GM23338 (cell line): ENCODE results near the gene KIF20B.

ENCODE experiments used
- CREB1 ChIP-seq: fragments of 250-450 bp; sonication (Bioruptor Pico); IDR thresholded peaks from 2 replicates; pipeline ENCODE4 v1.5.0; 2020; ENCODE audit warnings: low read depth, mild to moderate bottlenecking, moderate library complexity
- JUNB ChIP-seq: IDR thresholded peaks from one replicate; pipeline ENCODE4 v1.6.1; 2016; ENCODE audit warnings: antibody characterized with exemption; ENCODE audit not compliant: unreplicated experiment
- POLR2AphosphoS5 ChIP-seq: IDR thresholded peaks from 2 replicates; pipeline ENCODE4 v1.6.1; 2016; ENCODE audit warnings: antibody characterized with exemption, low read depth
- ZNF331 ChIP-seq: fragments of 250-450 bp; sonication (Bioruptor Pico); IDR thresholded peaks from 2 replicates; pipeline ENCODE4 v1.5.0; 2020; ENCODE audit warnings: low read depth, mild to moderate bottlenecking, moderate library complexity
- TF ChIP-seq, protein P1 (sequence below), 2 experiments: fragments of 200-600 bp in 1 of 2; sonication (generic) in 1 of 2; conservative IDR thresholded peaks; 2 replicates each; pipeline versions ENCODE4 v1.5.1 to v1.6.1; 2016 to 2017; ENCODE audit warnings: antibody characterized with exemption in 2 of 2, low read depth in 2 of 2, mild to moderate bottlenecking in 2 of 2, moderate library complexity in 1 of 2
- TF ChIP-seq, protein P2 (sequence below): IDR thresholded peaks from one replicate; pipeline ENCODE4 v1.6.1; 2018; ENCODE audit warnings: antibody characterized with exemption; ENCODE audit not compliant: unreplicated experiment

DNA sequence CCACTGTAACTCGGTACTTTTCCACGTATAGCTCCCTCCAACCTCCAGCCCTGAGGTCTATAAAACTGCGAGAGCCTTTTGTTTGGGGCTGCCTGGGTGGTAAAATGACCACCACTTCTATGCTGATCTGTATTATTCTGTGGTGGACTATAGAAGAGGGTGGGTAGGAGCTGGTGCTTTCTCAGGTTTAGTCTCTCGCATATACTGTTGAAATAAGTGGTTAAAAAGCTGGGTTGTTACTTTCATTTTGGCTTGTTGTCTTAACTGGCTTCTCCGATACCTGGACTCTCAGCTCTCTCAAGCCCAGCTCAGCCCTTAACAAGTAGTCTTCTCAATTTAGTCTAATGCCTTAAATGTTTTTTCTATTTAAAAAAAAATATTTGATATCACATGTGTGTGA, 70.3 kb downstream of the KIF20B start:
- TF ChIP-seq, protein P1, sequence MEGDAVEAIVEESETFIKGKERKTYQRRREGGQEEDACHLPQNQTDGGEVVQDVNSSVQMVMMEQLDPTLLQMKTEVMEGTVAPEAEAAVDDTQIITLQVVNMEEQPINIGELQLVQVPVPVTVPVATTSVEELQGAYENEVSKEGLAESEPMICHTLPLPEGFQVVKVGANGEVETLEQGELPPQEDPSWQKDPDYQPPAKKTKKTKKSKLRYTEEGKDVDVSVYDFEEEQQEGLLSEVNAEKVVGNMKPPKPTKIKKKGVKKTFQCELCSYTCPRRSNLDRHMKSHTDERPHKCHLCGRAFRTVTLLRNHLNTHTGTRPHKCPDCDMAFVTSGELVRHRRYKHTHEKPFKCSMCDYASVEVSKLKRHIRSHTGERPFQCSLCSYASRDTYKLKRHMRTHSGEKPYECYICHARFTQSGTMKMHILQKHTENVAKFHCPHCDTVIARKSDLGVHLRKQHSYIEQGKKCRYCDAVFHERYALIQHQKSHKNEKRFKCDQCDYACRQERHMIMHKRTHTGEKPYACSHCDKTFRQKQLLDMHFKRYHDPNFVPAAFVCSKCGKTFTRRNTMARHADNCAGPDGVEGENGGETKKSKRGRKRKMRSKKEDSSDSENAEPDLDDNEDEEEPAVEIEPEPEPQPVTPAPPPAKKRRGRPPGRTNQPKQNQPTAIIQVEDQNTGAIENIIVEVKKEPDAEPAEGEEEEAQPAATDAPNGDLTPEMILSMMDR (conservative IDR thresholded peaks at IDR 0.05; ENCODE audit: low read depth in 2 of 2), result no peak
- TF ChIP-seq, protein P2, sequence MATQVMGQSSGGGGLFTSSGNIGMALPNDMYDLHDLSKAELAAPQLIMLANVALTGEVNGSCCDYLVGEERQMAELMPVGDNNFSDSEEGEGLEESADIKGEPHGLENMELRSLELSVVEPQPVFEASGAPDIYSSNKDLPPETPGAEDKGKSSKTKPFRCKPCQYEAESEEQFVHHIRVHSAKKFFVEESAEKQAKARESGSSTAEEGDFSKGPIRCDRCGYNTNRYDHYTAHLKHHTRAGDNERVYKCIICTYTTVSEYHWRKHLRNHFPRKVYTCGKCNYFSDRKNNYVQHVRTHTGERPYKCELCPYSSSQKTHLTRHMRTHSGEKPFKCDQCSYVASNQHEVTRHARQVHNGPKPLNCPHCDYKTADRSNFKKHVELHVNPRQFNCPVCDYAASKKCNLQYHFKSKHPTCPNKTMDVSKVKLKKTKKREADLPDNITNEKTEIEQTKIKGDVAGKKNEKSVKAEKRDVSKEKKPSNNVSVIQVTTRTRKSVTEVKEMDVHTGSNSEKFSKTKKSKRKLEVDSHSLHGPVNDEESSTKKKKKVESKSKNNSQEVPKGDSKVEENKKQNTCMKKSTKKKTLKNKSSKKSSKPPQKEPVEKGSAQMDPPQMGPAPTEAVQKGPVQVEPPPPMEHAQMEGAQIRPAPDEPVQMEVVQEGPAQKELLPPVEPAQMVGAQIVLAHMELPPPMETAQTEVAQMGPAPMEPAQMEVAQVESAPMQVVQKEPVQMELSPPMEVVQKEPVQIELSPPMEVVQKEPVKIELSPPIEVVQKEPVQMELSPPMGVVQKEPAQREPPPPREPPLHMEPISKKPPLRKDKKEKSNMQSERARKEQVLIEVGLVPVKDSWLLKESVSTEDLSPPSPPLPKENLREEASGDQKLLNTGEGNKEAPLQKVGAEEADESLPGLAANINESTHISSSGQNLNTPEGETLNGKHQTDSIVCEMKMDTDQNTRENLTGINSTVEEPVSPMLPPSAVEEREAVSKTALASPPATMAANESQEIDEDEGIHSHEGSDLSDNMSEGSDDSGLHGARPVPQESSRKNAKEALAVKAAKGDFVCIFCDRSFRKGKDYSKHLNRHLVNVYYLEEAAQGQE, result no peak
- no peak for TF ChIP-seq ZNF331 (CRISPR knock-in tag)
- TF ChIP-seq JUNB, result no peak
- TF ChIP-seq POLR2AphosphoS5, result no peak
- no peak for TF ChIP-seq CREB1 (CRISPR knock-in tag)
